SH-SY5Y (cell line): ENCODE measurements around the gene WWP2.

Experiments used
- GATA2 ChIP-seq: IDR thresholded peaks from 2 replicates; pipeline ENCODE4 v1.6.1; 2011; ENCODE audit warnings: mild to moderate bottlenecking, low read depth, low read length
- GATA3 ChIP-seq: IDR thresholded peaks from 2 replicates; pipeline ENCODE4 v1.6.1; 2011; ENCODE audit warnings: low read depth, mild to moderate bottlenecking, low read length, moderate library complexity

DNA sequence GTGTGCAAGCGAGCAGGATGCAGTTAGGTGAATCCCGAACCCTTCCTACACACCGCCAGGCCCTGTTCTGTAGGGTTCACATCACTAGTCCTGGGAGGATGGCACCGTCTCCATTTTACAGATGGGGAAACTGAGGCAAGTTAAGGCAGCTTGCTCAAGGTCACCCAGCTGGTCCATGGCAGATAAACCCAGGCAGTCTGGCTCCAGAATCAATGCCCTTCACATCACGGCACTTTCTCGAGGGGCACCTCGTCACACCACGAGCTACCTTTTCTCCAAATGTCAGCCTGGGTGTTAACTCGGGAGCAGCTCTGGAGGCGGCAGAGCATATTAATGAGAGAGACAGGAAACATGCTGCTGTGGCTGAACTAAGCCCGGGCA is 16.9 kb upstream of the WWP2 start:
- TF ChIP-seq GATA3 (no peak), GATA2 (no peak)
